Measurements from ENCODE around the gene SEMA7A.

Gene SEMA7A

DNA sequence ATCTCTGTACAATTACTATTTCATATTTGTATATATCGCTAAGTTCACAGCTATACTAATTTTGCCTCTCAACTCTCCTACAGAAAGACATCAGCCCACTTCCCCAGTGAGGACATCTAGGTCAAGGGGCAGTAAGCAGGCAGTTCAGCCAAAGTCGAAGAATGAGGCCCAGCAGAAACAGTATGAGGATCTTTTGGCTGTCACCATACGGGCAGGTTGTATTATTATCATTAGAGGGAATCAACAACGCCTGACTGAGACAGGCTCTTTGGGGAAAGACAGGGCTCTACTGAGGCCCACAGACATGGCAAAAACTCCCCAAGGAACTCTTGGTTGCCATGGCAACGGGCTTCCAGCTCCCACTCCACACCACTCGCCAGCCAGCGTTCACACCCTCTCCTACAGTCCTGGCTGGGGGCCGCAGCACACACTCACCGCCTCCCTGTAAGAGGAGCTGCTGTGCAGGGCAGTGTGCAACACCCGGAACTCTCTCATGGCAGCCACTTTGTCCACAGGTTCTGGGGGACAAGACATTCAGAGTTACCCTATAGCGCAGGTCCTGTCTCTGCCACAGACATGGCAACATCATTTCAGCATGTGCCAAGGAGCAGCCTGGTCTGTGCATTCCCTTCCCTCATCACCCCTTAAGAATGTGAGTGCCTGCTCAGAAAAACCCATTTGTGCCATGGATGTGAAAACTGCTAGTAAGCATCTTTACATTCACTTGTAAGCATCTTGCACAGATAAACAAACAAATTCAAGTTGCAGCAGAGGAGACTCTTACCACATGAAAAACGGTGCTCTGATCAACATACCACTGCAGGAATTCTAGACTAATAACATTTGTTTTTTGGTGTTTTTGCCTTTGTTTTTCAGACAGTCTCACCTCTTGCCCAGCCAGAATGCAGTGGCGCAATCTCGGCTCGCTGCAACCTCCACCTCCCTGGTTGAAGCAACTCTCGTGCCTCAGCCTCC is 18.4 kb upstream of the SEMA7A start:
- DNase-seq (ENCODE audit: low spot score), result no peak

DNA sequence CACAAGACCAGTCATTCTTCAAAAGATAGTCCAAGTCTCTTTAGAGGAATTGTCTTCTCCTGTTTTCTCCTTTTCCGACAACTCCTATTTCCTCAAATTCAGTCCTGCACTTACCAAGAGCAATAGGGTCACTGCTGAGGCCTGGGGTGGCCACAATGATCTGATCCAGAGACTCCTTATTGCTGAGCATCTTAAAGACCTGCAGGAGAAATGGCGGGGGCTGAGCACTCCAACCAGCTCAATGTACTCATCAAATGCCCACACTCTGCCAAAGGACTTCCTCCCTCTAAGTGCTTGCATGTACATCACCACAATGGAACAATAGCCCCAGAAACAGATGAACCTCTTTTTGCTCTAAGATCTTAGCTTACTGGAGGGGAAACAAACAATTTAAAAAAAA is 17.6 kb upstream of the SEMA7A start:
- no peak for DNase-seq (ENCODE audit: low spot score)

DNA sequence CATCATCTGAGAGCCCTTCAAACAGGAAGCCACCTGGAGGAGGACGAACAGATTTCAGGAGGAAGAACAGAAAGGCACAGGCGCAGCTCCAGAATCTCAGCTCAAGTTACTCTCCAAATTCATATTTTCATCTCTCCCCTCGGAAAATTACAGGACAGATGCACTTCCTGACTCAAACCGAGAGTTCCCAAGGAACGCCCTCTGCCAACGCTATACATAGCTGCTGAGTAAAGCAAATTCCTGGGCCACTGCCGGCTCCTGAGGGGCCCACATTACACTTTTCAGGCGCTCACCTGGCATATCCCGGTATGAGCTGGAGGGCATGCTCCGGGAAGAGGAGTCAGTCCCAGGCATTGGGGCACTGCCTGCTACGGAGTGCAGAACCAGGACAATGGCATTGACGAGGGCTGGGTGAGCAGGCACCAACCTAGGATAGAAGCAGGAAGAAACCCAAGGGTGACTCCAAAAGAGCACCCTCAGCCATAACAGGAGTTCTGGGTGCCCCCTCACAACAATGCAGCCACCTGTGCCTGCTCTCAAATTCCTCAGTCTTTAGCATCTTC is 16.0 kb upstream of the SEMA7A start:
- no peak for DNase-seq (ENCODE audit: low spot score)

DNA sequence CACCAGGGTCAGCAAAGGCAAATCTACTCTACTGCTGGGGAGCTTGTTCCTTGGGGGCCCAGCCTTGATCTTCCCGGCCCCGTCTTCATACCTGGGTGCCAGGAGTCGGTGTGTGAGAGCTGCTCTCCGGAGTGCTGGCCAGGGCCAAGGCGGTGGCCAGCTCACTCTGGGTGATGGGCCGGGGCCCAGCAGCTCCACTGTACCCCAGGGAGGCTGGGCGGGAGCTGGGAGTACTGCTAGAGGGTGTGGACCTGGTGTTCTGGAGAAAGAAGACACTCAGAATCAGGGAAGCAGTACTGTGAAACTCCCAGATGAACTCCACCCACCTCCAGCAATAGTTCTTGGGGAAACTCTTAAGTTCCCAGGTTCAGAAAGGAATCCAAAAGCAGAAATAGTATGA is 15.3 kb upstream of the SEMA7A start:
- no peak for DNase-seq (ENCODE audit: low spot score)

DNA sequence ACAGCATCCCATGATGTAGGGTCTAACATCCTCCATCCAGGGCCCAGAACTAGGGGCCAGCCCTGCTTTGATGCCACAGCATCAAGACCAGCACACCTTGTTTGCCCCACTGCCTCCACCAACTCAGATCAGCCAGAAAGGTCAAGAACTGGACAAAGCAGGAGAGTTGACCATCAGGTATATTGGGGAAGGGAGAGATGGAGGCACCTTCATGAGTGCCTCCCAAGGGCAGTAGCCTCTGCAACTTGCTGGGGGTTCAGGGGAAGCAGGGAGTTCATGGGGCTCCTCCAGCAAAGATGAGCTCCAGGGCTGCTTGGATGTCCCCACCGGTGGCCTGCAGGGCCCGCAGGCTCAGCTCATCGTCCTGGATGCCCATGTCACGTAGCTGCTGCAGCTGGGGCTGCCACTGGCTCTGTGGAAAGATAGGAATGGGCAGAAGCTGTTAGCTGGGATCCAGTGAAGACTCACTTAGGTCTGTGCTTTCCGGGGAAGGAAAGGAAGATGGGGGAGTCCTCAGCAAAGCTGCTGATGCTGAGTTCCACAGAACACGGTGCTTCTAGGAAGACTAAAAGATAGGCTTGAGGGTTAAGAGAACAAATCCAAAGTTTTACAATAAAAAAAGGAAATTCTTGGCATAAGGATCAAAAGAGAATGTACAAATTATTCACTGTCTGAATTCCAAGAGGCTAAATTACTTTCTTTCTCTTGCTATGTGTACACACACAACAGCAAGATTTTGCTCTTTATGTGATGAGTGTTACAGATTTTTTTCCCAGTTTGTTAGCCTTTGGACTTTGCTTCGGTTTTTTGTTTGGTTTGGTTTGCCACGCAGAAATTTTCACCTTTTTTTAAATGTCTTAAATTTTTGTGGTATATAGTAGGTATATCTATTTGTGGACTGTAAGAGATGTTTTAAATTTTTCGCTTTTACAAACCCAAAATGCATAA is 12.3 kb upstream of the SEMA7A start:
- no peak for DNase-seq (ENCODE audit: low spot score)

DNA sequence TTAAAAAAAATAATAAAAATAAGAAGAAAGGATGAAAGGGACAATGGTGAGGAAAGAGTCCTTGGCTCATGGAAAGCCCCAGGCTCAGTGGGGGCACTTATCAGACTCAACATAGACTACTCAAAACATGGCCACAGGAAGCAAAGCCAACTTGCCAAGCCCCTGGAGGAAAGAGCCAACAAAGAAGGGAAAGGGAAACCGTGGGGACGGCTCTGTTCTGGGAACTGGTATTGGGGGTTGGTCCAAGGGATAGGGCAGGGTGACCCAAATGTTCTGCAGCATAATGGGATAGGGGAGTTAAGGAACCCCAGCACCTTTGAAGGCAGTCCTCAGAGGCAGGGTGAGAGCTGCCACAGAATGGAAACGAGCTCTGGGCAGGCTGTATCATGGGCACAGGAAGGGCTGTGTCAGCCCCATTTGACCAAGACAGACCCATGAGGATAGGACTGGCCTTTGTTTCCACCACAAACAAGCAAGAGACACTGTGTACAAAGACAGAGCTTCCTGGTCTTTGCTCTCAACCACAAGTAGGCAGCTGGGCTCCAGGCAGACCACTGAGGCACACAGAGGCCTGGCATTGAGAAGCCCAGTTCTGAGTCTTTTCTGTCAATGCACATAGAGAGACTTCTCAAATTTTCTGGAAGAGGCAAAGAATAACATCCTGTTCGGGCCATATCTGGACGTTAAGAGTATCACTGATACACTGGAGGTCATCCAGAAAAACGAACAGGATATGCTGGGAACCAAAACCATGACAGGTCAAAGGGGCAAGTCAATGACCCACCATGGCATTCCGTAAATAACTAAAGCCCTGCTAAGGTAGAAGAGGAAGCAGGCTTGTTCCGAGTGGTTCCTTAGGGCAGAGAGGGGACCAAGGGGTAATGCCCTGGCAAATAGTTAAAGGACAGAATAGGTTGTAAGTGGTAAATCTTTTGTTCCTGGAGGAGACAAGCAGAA is 10.6 kb upstream of the SEMA7A start:
- DNase-seq (ENCODE audit: low spot score), result no peak

DNA sequence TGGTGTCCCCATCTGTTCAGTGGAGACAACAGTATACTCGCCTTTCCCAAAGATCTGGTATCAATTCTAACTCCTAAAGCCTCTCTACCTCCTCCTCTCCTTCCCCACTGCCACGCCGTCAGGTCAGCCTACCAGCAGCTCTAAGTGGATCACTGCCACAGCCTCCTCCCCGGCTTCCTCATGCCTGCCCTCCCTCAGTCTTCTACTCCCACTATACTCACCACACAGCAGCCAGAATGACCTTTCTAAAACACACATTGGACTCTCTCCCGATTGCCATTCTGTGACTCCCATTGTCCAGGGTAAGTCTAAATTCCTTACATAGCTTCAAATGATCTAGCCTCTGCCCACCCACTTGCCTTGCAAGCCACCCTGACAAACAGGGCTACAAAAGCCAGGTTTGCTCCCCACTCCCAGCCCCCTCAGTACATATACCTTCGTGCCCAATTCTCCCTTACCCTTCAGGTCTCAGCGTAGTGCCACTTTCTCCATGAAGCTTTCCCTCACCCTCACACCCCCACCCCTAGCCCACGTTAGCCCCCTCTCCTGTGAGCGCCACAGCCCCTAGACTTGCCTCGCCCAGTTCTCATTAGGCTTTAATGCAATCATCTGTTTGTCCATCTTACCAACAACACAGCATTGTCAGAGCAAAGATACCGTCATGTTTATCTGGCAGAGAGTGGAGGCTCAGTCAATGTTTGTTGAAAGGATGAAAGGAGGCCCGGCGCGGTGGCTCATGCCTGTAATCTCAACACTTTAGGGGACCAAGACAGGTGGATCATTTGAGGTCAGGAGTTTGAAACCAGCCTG is 9.5 kb upstream of the SEMA7A start:
- DNase-seq (ENCODE audit: low spot score), result no peak

DNA sequence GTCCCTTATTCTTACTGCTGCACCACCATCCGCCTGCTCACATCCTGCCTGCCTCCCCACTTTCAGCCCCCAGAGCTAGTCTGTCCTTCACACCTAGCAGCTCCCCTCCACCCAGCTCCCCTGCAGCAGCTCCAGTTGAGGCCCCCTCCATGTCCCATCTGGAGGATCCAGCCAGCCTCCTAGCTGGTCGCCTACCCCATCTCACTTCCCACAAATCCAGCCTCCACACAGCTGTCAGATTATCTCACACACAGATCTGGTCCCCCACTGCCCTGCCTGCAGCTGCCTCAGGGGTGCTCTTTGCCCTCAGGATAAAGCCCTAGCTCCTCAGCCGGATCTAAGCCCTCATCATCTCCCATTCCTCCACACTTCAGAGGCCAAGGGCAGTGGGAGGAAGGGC is 8.8 kb upstream of the SEMA7A start:
- peak; percentile 38 for DNase-seq (ENCODE audit: low spot score)

DNA sequence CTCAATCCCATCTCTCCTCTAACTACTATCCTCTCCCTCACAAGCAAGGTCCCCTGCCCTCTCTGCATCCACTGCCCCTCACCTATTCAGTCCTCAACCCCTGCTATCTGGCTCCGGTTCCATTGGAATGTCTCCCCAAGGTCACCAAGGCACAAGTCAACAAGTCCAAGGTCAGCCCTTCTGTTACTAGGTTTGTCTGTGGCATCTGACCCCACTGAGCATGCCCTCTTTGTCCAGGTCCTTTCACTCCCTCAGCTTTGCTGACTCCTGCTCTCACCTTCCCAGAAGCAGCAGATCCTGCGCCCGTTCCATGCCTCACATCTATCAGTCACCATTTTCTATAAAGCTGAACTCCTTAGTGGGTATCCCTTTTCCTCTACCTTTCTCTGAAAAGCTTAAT is 8.3 kb upstream of the SEMA7A start:
- no peak for DNase-seq (ENCODE audit: low spot score)

DNA sequence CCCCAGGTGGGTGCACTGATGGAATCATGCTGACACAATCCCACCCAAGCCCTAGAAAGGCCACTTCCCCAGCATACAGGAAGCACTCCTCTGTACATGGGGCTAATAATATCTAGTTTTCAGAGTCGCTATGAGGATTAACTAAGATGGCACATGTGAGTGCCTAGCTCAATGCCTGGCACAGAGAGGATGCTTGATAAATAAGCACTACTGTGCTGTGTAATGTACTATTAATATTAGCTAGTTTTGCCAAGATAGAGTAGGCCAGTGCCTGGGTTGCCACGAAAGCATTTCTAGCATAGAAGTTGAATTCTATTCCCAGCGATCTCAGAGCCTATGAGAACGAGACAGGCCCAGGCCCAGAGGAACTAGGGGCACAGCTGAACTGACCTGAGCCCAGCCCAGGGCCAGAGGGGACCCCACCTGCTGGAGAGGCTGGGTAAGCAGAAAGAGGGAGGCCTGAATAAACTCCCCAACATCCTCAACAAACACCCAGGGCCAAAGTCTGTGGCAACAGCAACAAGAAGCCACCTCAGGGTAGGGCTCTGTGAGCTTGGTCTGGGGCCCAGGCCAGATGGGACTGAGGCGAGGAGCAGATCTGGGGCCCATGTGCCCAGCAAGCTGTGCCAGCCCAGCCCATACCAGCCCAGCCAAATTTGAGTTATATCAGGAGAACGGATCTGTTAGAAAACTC is 7.6 kb upstream of the SEMA7A start:
- DNase-seq (ENCODE audit: low spot score), result no peak

DNA sequence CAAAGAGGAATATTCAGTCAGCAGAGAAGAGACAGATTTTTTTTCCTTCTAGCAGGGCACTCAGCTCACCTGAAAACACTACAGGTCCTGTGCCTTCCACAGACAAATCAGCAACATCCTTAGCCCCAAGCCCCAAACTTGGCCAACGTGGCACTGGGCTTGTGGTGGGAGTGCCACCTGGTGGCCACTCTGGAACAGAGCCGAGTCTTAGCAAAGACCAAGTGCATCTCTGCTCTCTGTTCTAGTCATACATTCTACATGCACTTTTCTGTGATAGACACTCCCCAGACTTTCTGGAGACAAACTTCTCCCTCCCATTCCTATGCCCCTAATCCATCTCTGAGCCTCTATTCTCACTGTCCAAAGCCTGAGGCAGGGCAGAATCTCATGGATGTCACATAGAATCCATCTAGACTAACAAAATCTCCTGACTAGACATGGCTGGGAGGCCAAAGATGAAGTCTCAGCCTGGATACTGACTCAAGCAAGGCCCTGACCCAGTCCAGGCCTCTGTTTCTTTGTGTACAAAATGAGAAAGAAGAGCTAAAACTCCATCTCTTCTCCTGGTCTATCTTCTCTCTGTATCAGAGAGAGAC is 5.1 kb upstream of the SEMA7A start:
- DNase-seq (ENCODE audit: low spot score), result peak; percentile 76

DNA sequence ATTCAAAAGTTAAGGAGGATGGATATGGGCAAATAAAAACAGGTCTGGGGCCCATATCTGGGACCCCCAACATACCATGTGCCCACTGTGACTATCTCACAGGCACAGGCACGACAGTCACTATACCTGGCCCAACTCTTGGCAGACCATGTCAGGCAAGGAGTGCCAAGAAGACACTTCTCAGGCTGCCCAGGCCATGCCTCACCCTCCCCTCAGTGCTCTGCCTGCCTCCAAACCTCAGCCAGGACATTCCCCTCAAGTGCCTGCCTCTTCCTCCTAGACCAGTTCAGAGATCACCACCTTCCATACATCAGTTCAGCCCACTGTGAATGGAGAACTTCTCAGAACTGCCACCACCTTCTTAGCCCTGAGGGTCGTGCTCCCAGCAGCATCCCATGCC is 4.4 kb upstream of the SEMA7A start:
- no peak for DNase-seq (ENCODE audit: low spot score)

DNA sequence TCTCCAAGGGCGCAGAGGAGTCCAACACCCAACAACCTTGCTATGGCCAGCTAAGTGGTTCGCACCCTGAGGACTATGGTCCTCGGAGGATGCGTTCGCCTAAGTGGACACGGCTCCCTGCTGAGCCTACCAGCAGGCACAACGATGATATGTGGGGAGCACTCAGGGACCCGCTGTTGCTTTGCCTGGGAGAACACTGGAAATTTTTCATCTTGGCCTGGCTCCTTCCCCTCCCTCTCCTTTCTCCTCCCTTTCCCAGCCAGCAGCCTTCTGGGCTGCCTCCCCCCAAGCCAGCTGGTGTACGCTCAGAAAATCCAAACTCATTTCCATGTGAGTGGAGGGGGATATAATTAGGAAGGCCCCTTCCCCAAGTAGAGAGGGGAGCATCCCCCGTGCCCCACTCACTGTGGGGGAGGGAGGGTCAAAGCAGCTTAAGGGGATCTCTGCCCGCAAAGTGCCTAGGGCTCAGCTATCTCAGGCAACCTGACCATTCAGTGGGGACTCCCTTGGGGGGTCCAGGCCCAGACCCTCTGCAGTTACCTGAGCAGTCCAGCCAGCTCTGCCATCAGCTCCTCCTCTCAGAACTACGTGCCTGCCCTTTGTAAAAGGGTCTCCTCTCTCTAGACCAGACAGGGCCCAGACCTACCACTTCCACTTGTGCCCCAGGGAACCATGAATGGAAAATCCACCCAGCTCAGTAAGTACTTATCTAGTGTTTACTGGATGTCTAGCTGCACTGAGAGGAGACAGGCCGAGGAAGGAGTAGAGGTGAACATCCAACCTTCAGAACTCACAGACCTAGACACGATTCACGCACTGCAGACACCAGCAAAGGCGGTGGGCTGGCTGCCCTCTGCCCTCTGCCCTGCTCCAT is 742 bp upstream of the SEMA7A start:
- DNase-seq (ENCODE audit: low spot score), result no peak

DNA sequence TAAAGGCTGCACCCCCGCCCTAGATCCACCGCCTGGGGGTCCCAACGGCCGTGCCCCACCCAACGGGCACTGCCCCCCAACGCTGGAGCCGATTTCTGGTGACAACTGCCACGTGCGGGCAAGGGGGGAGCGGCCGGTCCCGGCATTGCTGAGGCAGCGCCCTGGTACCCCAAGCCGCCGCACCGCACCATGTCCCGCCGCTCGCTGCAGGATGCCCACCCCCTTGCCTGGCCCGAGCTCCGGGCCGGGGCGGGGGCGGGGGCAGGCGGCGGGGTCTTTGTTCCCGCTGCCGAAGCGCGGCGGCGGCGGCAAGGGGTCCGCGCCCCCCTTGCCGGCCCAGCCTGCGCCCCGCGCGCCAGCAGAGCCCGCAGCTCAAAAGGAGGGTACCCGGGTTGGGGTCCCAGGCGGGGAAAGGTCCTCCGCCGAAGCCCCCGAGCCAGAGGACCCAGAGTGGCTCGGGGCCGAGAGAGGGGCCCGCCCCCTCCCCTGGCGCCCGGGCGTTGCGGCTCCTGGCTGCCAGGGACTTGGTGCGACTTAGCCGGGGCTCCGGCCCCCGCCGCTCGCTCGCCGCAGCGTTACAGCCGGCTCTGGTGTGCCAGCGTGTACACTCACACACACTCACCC is 678 bp downstream of the SEMA7A start:
- DNase-seq (ENCODE audit: low spot score), result no peak

DNA sequence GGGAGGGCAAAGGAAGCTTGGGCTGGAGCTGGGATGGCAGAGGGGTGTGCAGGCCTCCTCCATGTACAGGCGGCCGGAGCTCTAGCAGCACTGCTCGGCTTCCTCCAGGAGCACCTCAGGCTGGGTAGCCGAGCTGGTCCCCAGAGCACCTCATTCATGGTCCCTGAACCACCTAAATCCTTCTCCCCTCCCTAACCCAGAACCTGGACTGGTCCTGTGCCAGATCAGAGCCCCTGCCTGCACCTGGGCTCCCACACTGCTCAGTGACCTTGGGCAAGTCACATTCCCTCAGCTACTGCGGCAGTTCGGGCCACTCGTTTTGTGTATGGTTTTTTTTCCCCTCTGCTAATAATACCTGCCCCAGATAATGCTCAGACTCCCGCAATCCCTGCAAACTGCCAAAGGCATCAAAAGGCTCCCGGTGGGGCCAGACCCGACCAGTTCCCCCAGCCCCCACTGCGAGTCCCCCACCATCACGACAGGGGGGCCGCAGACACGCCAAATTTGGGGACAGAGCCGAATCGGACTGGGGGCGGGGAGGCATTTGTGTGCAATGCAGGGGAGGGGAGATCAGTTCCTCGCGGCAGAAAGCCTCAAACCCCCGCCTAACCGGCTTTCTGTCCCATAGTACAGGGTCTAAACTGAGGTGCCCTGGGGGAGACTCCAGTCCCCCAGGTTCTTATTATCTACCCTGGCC is 1.3 kb downstream of the SEMA7A start:
- no peak for DNase-seq (ENCODE audit: low spot score)

DNA sequence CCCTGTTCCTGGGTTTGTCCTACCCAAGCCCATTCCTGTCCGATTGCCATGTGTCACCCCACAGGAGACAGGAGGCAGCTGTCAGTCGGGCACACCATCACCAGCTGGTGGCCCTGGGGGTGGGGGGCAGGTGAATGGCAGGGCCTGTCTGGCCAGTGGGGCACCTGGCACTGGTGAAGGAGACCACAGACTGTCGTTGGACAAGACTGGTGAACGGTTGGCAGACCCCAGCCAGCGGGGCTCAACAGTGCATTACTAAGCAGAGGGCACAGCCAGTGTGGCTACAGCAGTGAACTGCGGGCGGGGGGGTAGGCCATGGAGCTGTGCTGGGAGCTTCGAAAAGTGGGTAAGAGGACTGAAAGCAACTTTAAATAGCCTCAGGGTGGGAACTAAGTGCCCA is 2.1 kb downstream of the SEMA7A start:
- no peak for DNase-seq (ENCODE audit: low spot score)

DNA sequence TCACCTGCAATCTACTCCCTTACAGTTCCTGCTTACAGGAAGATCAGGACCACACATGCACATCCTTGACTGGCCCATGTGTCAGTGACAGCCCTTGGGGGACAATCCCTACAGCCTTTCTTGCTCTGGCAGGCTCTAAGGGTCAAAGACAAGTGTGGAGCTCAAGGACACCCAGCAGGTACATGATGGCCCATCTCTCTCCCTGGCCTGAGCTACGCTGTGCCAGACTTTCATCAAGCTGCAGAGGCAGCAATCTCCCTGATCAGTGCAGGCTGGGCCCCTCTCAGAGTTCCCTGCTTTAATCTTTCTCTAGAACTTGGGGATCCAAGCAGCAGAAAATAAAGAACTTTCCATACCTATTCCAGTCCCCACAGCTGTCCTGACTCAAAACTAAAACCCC is 2.6 kb downstream of the SEMA7A start:
- no peak for DNase-seq (ENCODE audit: low spot score)

All from SK-N-DZ (cell line).